HCT116 (cell line): ENCODE measurements around the gene TUBA4A. TPM values are rescaled to one million over a fixed set of nuclear protein-coding genes. Genes with fewer than 3 reads are reported as not detected.

Experiments used
- ATAC-seq: fragments of 200-7000 bp; cut with Tn5 transposase; 2 replicates; pipeline ENCODE4 v1.9.1; 2020; ENCODE audit warnings: mild to moderate bottlenecking, moderate library complexity
- BruUV-seq: library from RNA; stranded (reverse); fragments of 400-500 nt; replicated peaks from 2 replicates; lab custom pipeline; 2021; lab: Mats Ljungman, UMichigan
- CTCF ChIA-PET: fragments of 300-600 bp; sonication (Branson Sonifier 250); formaldehyde crosslinking; loops from one replicate; lab custom pipeline; 2021; ENCODE audit warnings: antibody characterized with exemption; lab: Charles Lee
- POLR2A ChIA-PET: fragments of 300-600, 350-600 bp; sonication (Branson Sonifier 250); formaldehyde crosslinking; loops from one replicate; lab custom pipeline; 2021; ENCODE audit warnings: antibody characterized with exemption; lab: Charles Lee
- RAD21 ChIA-PET, 2 experiments: fragments of 300-600 bp; sonication (Branson Sonifier 250); formaldehyde crosslinking; loops; one replicate each; lab custom pipeline; 2023; ENCODE audit warnings: low total read pairs in 2 of 2; ENCODE audit not compliant: uncharacterized antibody in 2 of 2, unreplicated experiment in 2 of 2, low non-redundant PET in 1 of 2; lab: Charles Lee
- DNase-seq: peaks from one replicate; pipeline ENCODE4 v3.0.0-alpha.2; 2010; ENCODE audit warnings: low read depth, low spot score
- H2AFZ ChIP-seq: fragments of 200-600 bp; shearing (Covaris generic), sonication (generic); 2 replicates; pipeline ENCODE4 v1.6.1; 2017; ENCODE audit warnings: low read depth, mixed run types, mixed read lengths, antibody characterized with exemption, low read length; ENCODE audit not compliant: poor library complexity, severe bottlenecking
- H3K27ac ChIP-seq: 2 replicates; pipeline ENCODE4 v1.5.1; 2012; ENCODE audit warnings: low read depth, low read length
- H3K27me3 ChIP-seq: fragments of 200-600 bp; sonication (generic); 2 replicates; pipeline ENCODE4 v1.6.1; 2016; ENCODE audit warnings: mixed run types, low read length, mixed read lengths; ENCODE audit not compliant: insufficient read depth
- H3K36me3 ChIP-seq, 2 experiments: fragments of 200-500 bp in 1 of 2; fragments of 200-600 bp in 1 of 2; sonication (Bioruptor generic) in 1 of 2; sonication (generic) in 1 of 2; 2 replicates each; pipeline versions ENCODE4 v1.5.1 to v1.6.1; 2014 to 2016; ENCODE audit warnings: low read length in 2 of 2, inconsistent platforms in 1 of 2, mixed read lengths in 1 of 2, mixed run types in 1 of 2; ENCODE audit not compliant: insufficient read depth in 2 of 2, control insufficient read depth in 1 of 2
- H3K4me1 ChIP-seq, 2 experiments: fragments of 200-600 bp in 1 of 2; sonication (generic) in 1 of 2; 2 replicates each; pipeline versions ENCODE4 v1.5.1 to v1.6.1; 2012 to 2017; ENCODE audit warnings: low read length in 2 of 2, inconsistent platforms in 1 of 2, mild to moderate bottlenecking in 1 of 2, mixed read lengths in 1 of 2, mixed run types in 1 of 2, moderate library complexity in 1 of 2; ENCODE audit not compliant: insufficient read depth in 2 of 2, control insufficient read depth in 1 of 2
- H3K4me2 ChIP-seq: fragments of 200-600 bp; sonication (generic); 2 replicates; pipeline ENCODE4 v1.6.1; 2017; ENCODE audit warnings: mixed run types, low read length, mixed read lengths
- H3K4me3 ChIP-seq, 2 experiments: fragments of 200-600 bp in 1 of 2; sonication (generic) in 1 of 2; replicated peaks in 1 of 2; 2 replicates each; pipeline ENCODE4 v1.5.1; 2011 to 2016; ENCODE audit warnings: low read length in 2 of 2, control low read depth in 1 of 2, low read depth in 1 of 2, mild to moderate bottlenecking in 1 of 2, mixed read lengths in 1 of 2, mixed run types in 1 of 2
- H3K79me2 ChIP-seq: fragments of 200-600 bp; sonication (generic); 2 replicates; pipeline ENCODE4 v1.6.1; 2017; ENCODE audit warnings: mild to moderate bottlenecking, mixed run types, low read length, moderate library complexity, mixed read lengths; ENCODE audit not compliant: insufficient read depth
- H3K9ac ChIP-seq: fragments of 200-600 bp; sonication (generic); 2 replicates; pipeline ENCODE4 v1.6.1; 2016; ENCODE audit warnings: low read length, mixed read lengths
- H3K9me2 ChIP-seq: fragments of 200-600 bp; sonication (generic), shearing (Covaris generic); 2 replicates; pipeline ENCODE4 v1.6.1; 2017; ENCODE audit warnings: mixed run types, mild to moderate bottlenecking, moderate library complexity; ENCODE audit not compliant: insufficient read depth
- H3K9me3 ChIP-seq, 2 experiments: fragments of 200-500 bp in 1 of 2; fragments of 200-600 bp in 1 of 2; sonication (Bioruptor generic) in 1 of 2; sonication (generic) in 1 of 2; 2 replicates each; pipeline ENCODE4 v1.6.1; 2014 to 2017; ENCODE audit warnings: low read length in 2 of 2, mixed read lengths in 2 of 2, inconsistent platforms in 1 of 2, low read depth in 1 of 2, mild to moderate bottlenecking in 1 of 2, mixed run types in 1 of 2, moderate library complexity in 1 of 2; ENCODE audit not compliant: control insufficient read depth in 1 of 2, insufficient read depth in 1 of 2
- H4K20me1 ChIP-seq: fragments of 200-600 bp; sonication (generic), shearing (Covaris generic); 2 replicates; pipeline ENCODE4 v1.6.1; 2017; ENCODE audit warnings: mixed run types, mild to moderate bottlenecking, moderate library complexity; ENCODE audit not compliant: insufficient read depth
- CEBPB ChIP-seq: IDR thresholded peaks from 2 replicates; pipeline ENCODE4 v1.6.1; 2012; ENCODE audit warnings: low read depth
- CTCF ChIP-seq, 3 experiments: fragments of 200-600 bp in 1 of 3; sonication (generic) in 1 of 3; IDR thresholded peaks in 2 of 3; conservative IDR thresholded peaks in 1 of 3; 2 replicates each; pipeline ENCODE4 v1.5.1; 2012 to 2017; ENCODE audit warnings: low read depth in 2 of 3, low read length in 2 of 3, antibody characterized with exemption in 1 of 3, borderline replicate concordance in 1 of 3, control low read depth in 1 of 3, mild to moderate bottlenecking in 1 of 3, mixed read lengths in 1 of 3, mixed run types in 1 of 3, moderate library complexity in 1 of 3; ENCODE audit not compliant: insufficient read depth in 1 of 3
- EGR1 ChIP-seq: IDR thresholded peaks from 2 replicates; pipeline ENCODE4 v1.6.1; 2012; ENCODE audit warnings: low read depth
- EZH2 ChIP-seq: fragments of 200-600 bp; sonication (generic); IDR thresholded peaks from 2 replicates; pipeline ENCODE4 v1.6.1; 2017; ENCODE audit warnings: antibody characterized with exemption, mixed run types
- EZH2phosphoT487 ChIP-seq: fragments of 200-600 bp; IDR thresholded peaks from 2 replicates; pipeline ENCODE4 v1.6.1; 2018; ENCODE audit warnings: antibody characterized with exemption, borderline replicate concordance
- MAX ChIP-seq: IDR thresholded peaks from 2 replicates; pipeline ENCODE4 v1.6.1; 2012
- POLR2A ChIP-seq: IDR thresholded peaks from 2 replicates; pipeline ENCODE4 v1.7.0; 2011; ENCODE audit warnings: borderline replicate concordance; ENCODE audit not compliant: insufficient read depth, insufficient read length; ENCODE audit errors: extremely low read depth
- POLR2AphosphoS5 ChIP-seq: IDR thresholded peaks from 2 replicates; pipeline ENCODE4 v1.6.1; 2011; ENCODE audit warnings: mild to moderate bottlenecking, low read depth, low read length, moderate library complexity
- RAD21 ChIP-seq: IDR thresholded peaks from 2 replicates; pipeline ENCODE4 v1.6.1; 2012; ENCODE audit warnings: low read depth, mild to moderate bottlenecking
- REST ChIP-seq: IDR thresholded peaks from 2 replicates; pipeline ENCODE4 v1.6.1; 2012; ENCODE audit warnings: low read depth
- SP1 ChIP-seq: IDR thresholded peaks from 2 replicates; pipeline ENCODE4 v1.6.1; 2012; ENCODE audit warnings: low read depth
- SRF ChIP-seq: IDR thresholded peaks from 2 replicates; pipeline ENCODE4 v1.6.1; 2012; ENCODE audit warnings: low read depth
- YY1 ChIP-seq: IDR thresholded peaks from 2 replicates; pipeline ENCODE4 v1.6.1; 2011; ENCODE audit warnings: low read length, low read depth, moderate library complexity, mild to moderate bottlenecking; ENCODE audit not compliant: insufficient replicate concordance; ENCODE audit errors: extremely low read depth
- ZBTB33 ChIP-seq: IDR thresholded peaks from 2 replicates; pipeline ENCODE4 v1.6.1; 2011; ENCODE audit warnings: mild to moderate bottlenecking, low read length, moderate library complexity; ENCODE audit not compliant: insufficient replicate concordance; ENCODE audit errors: extremely low read depth
- intact Hi-C: fragments of 100-400 bp; cut with micrococcal nuclease; formaldehyde crosslinking; loops from 2 replicates; pipeline ENCODE4 v1.10.0; 2022
- total RNA-seq: library from RNA; stranded (reverse); gene quantifications from one replicate; pipeline ENCODE4 v1.2.1, GENCODE V29; 2021; ENCODE audit not compliant: unreplicated experiment

The TUBA4A gene
- total RNA-seq, 1 experiment from 2014 or later, result 32.7 TPM

- no peaks in the 10 kb centered on the region for H4K20me1 ChIP-seq
- H3K27me3 ChIP-seq, result peaks cover 66% of the 10 kb centered on the region
- ChIA-PET RAD21 (no interaction called here), CTCF (interaction anchor here (1.3 kb wide), 1 partner anchor 7 kb away, joined by 5 read pairs; no protein-coding TSS in a partner anchor), POLR2A (no interaction called here)
- peaks cover 3 to 5% of the 10 kb centered on the region in 2 experiments; a peak in 3 of 4 replicates for H3K4me1 ChIP-seq
- H3K9me3 ChIP-seq, result no peaks in the 10 kb centered on the region
- H3K9ac ChIP-seq, result no peak overlapping the region
- DNase-seq, result no peak
- H3K4me2 ChIP-seq, result no peak overlapping the region
- H3K79me2 ChIP-seq, result no peaks in the 10 kb centered on the region
- H3K27ac ChIP-seq, result no peak overlapping the region
- no peaks in the 10 kb centered on the region for H3K9me2 ChIP-seq
- BruUV-seq, result no TSS peak
- H2AFZ ChIP-seq, result no peak overlapping the region
- no peaks in the 10 kb centered on the region for H3K36me3 ChIP-seq
- ATAC-seq, result no peak
- TF ChIP-seq POLR2AphosphoS5 (no peak), POLR2A (no peak), RAD21 (no peak), EZH2phosphoT487 (no peak), CEBPB (no peak), EZH2 (no peak), SRF (no peak), SP1 (no peak), EGR1 (no peak), REST (no peak), ZBTB33 (no peak), CTCF (IDR thresholded peaks at IDR 0.05 in 2 of 3, conservative IDR thresholded peaks at IDR 0.05 in 1 of 3; ENCODE audit: borderline replicate concordance in 1 of 3, insufficient read depth in 1 of 3, low read depth in 2 of 3, low read length in 2 of 3) (no peak), YY1 (no peak), MAX (no peak)
- no peak overlapping the region for H3K4me3 ChIP-seq
- intact Hi-C loops, result no loop called here
Observed at GRCh38 chr2:219302412-219302968, 48.8 kb upstream of the TUBA4A start.
